HG03460 (cell line): ENCODE data around the gene MAP4K2.

Experiments used
- ATAC-seq: cut with Tn5 transposase; IDR thresholded peaks from one replicate; pipeline ENCODE4 v1.9.1; 2021; ENCODE audit not compliant: unreplicated experiment

Gene MAP4K2

DNA sequence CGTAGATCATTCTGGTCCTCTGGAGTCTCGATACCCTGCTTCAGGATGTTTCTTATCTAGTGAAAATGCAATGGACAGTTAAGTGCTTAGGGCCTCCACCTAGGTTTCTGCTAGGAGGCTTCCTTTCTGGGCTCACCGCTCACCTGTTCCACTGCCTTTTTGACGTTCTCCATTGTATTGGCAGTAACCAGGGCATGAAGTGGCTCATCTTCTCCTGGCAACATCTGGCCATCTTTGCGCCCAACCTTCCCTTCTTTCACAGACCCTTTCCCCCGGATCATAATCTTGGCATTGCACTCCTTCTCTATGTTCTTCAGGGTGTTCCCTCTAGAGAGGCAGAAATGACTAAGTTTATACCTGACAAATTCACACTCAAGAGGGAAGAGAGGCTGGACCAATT lies 33.7 kb downstream of the MAP4K2 start:
- ATAC-seq = no peak

DNA sequence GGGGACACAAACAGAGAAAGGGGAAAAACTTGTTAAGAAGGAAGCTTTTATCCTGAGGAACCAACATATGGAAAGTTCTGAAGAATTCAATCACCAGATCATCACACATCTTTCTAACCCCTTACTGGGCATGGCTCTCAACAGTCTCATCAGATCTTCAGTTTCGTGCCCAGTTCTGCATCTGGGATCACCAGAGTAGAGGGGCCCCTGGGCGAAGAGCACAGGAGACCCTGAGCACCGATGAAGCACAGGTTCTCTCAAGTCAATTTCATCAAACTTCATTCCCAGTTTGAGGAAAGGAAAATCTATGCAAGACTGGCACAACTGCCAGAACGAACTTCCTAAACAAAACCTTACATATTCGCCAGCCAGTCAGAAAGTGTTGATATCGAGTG lies 34.7 kb downstream of the MAP4K2 start:
- ATAC-seq = no peak

DNA sequence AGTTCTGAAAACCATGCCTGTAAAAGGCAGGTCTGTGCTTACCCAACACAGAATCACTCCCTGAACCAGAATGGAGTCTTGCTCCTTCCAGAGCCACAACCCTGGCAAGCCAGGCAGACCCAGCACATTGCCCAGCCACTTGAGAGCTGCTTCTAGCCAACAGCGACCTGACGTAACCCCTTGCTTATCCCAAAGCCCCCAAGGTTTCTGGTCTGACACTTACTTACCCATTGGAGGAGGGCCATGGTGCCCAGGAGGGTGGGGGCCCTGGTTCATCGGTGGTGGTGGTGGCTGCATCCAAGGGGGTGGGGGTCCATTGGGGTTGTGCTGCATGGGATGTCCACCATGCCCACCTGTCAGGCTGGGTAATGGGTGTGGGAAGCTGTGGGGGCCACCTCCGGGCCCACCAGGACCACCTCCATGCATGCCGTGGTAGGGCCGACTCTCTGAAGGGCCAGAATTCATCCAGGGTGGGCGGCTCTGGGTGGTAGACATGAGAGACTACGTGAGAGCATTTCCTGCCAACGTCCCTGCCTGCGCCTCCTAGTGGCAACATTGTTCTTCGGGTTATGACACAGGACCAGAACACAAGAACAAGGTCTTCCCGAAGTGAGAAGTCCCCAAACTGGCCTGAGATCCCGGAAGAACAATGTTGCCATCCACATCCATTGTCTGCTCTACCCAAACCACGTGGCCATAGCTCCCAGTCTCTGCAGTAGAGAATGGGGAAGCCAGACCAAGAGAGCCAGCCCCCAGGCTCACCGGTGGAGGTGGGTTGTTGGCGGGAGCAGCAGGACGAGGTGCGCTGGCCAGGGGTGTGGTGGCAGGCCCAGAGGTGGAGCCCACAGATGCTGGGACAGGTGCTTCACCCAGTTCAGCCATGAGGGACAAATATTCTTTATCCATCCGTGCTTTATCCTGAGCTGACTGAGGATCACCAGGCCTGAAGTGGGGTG lies 35.4 kb downstream of the MAP4K2 start:
- ATAC-seq = no peak

DNA sequence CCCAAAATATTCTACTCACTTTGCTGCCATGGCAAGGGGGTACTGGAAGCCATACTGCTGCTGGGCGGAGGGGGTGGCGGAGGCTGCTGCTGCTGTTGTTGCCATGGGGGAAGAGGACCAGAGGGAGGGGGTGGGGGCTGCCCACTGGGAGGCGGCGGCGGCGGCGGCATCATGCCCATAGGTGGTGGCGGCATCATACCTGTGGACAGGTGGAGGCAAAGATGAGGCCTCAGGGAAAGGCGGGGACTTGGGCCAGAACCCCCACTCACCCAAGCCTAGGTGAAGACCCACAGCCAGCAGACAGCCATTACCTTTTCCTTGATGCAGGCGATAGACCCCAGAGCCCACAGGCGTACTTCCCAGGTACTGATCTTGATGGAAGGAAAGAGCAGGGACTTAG lies 36.1 kb downstream of the MAP4K2 start:
- ATAC-seq = no peak

GRCh38 chr11:64765851-64766665 lies 37.0 kb downstream of the MAP4K2 start:
- no peak for ATAC-seq

- no peak for ATAC-seq
Measured at GRCh38 chr11:64765291-64765850, 37.6 kb downstream of the MAP4K2 start.

DNA sequence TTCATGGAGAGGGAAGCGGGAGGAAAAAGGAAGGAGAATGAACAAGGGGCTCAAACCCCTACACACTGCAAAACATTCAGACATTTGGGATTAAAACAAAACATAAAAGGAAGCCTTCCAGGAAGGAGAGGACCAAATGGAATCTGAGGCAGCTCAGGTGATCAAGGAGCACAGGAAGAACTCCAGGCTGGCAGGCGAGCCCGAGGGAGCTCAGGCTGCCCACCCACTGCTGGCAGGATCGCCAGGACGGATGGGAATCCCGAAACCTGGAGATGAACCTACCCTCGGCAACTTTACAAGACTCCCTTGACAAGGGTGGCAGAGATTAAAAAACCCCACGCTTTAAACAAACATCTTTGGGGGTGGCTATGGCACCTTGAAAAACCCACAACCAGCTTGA lies 38.3 kb downstream of the MAP4K2 start:
- no peak for ATAC-seq

- no peak for ATAC-seq
Measured at GRCh38 chr11:64764040-64764611, 38.9 kb downstream of the MAP4K2 start.

DNA sequence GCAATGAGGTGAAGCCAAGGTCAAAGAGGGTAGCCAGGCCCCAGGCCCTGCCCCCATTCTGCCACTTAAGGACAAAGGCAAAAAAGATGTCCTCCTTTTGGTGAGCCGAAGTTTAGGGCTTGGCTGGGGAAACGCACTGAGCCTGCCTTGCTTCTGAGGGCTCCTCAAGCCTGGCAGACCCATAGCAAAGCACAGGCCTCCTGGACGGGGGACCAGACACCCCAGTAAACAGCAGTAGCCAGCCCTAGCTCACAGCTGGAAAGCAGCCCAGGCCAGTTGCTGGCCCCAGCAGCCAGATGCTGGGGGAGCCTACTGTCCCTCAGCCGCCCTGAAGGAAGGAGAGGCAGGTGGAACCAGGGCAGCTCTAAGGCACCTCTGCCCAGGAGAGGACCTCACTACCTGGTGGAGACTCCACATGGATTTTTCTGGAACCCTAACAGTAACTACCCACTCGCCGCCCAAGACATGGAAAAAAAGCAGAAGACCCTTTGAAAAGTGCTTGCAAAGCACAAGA lies 39.4 kb downstream of the MAP4K2 start:
- no peak for ATAC-seq

- no peak for ATAC-seq
Measured at GRCh38 chr11:64762674-64763525, 40.1 kb downstream of the MAP4K2 start.

DNA sequence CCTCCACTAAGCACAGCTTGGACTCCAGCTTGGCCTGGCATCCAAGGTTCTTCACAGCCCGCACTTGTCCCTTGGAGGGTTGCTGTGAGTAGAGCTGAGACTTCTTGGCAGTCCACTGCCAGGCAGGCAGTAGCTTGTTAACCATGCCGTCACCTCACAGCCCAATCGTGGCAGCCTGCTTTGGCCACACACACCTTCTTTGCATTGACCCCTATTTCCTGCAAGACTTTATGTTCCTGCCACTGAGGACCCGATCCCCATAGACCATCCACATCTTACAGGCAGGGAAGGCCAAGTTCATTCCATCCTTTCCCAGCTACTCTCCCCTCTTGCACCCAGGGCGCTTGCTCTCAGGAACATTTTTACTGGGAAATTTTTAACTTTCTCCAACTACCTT lies 40.7 kb downstream of the MAP4K2 start:
- ATAC-seq = no peak

GRCh38 chr11:64760759-64761420 lies 42.1 kb downstream of the MAP4K2 start:
- ATAC-seq = no peak

DNA sequence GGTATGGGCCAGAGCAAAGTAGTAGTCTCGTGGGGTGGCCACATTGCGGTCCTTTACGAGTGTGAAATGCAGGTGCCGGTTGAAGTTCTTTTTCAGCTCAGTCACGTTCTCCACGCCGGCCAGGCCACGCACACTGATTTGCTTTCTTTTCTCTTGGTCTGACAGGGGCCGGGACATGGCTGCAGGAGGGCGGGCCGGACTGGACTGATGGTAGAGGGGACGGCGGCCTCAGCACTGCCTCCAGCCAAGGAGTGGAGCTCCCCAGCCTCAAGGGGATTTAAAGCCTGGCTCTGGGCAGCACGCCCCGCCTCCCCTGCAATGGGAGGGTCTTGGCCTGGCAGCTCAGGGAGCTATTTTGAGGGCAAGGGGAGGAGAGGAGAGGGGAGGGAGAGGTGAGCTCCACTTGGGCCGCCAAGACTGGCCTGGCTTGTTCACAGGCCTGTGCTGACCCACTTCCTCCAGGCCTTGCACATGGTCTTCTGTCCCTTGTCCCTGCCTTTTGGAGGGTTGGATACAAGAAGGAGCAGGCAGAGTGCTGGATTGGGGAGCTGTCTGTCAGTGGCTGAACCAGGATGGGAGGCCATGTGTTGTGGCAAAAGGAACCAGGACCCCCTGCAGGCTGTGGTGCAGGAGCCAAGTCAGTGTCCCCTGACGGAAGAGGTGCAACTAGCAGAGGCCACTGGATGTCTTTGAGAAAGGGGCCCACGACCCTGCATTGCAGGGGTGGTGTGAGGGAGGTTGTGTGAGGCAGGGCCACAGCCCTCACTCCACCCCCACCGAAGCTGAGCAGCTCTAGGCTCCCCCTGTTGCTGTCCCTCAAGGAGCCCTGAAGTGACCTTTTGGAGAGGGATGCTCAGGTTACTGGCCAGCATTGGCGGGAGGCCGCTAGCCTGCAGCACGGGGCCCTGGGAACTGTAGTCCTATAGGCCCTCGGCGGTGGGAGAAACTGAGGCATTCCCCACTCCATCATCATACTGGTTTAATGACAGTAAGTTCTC lies 43.0 kb downstream of the MAP4K2 start, which contains the start of gene PYGM:
Gene PYGM, minus strand, starts transcription at position 253 of the 998 bp plus-strand sequence. Its CDS starts 76 bp downstream, at position 177.
- ATAC-seq = no peak

GRCh38 chr11:64759131-64759721 lies 43.8 kb downstream of the MAP4K2 start:
- ATAC-seq = no peak

DNA sequence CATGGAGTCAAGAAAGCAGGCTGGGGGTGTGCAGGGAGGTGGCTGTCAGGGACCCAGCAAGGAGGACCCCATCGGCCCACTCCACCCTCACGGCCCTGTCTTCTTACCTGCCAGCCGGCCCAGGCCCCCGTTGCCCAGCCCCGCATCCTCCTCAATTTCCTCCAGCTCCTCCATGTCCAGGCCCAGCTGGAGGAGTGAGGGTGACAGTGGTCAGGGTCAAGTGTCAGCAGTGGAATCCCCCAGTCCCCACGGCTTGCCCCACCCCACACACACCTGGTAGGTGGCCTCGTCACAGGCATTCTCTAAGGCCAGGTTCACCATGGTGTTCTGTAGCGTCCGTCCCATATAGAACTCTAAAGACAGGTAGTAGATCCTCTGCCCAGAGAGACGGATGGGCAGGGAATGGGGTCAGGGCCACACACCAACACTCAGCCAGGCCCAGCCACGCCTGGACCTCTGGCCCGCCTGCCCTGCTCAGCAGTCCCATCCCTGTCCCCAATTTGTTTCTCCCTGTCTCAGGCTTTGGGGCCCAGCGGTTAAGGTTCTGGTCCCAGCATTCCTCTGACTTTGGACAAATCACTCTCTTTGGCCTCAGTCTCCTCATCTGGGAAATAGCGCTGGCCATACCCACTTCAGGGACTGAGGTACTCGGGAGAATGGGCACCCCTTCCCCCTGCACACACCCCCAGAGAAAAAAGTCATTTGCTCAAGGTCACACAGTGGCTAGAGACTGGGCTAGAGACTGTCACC lies 44.5 kb downstream of the MAP4K2 start:
- ATAC-seq = no peak

DNA sequence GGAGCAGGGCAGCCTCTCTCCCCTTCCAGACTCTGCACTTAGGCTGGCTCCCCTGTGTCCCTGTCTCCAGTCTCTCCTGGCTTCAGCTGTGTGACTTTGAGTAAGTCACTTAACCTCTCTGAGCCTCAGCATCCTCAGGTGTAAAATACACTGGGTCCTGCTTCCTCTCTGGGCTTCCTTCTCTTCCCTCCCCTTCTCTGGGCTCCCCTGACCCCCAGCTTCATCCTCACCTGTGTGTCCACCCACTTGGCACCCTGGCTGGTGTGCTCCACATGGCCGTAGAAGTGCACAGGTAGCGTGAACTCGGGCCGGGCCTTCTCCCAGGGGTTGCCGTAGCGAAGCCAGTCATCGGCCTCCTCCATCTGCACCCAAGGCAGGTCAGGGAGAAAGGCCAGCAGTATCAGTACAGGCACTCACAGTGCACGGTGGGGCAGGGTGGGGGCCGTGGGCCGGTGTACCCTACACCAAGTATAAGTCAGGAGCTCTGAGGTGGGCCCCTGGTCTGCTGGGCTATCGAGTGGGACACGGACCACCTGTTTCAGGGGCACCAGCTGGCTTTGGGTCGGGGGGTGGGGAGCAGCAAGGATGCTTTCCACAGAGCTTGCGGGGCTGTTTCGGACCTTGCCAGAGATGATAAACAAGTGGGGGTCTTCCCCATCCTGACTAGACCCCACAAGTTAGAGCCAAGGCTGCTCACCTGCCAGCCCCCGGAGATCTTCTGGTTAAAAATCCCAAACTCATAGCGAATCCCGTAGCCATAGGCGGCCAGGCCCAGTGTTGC lies 45.3 kb downstream of the MAP4K2 start:
- no peak for ATAC-seq
